ENCODE results near the gene TMEM62.

DNA sequence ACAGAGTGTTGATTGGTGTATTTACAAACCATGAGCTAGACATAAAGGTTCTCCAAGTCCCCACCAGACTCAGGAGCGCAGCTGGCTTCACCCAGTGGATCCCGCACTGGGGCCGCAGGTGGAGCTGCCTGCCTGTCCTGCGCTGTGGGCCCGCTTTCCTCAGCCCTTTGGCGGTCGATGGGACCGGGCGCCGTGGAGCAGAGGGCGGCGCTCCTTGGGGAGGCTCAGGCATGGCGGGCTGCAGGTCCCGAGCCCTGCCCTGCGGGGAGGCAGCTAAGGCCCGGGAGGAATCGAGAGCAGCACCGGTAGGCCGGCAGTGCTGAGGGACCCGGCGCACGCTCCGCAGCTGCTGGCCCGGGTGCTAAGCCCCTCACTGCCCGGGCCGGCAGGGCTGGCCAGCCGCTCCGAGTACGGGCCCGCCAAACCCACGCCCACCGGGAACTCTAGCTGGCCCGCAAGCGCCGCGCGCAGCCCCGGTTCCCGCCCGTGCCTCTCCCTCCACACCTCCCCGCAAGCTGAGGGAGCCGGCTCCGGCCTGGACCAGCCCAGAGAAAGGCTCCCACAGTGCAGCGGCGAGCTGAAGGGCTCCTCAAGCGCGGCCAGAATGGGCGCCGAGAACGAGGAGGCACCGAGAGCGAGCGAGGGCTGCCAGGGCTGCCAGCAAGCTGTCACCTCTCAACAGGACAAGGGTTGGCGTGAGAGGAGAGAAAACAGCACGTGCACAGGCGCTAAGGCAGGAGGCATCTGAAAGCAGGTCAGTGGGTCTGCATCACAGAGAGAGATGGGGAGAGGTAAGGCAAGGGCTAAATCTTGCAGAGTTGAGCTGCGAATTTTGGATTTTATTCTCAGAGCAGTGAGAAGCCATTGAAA, 93.3 kb downstream of the TMEM62 start:
- no peak for TF ChIP-seq GATA3 (IDR thresholded peaks at IDR 0.05; ENCODE audit: low read depth, low read length)
- no peak for TF ChIP-seq GATA2 (IDR thresholded peaks at IDR 0.05; ENCODE audit: low read depth, low read length)
